ENCODE data around the gene CD151.

DNA sequence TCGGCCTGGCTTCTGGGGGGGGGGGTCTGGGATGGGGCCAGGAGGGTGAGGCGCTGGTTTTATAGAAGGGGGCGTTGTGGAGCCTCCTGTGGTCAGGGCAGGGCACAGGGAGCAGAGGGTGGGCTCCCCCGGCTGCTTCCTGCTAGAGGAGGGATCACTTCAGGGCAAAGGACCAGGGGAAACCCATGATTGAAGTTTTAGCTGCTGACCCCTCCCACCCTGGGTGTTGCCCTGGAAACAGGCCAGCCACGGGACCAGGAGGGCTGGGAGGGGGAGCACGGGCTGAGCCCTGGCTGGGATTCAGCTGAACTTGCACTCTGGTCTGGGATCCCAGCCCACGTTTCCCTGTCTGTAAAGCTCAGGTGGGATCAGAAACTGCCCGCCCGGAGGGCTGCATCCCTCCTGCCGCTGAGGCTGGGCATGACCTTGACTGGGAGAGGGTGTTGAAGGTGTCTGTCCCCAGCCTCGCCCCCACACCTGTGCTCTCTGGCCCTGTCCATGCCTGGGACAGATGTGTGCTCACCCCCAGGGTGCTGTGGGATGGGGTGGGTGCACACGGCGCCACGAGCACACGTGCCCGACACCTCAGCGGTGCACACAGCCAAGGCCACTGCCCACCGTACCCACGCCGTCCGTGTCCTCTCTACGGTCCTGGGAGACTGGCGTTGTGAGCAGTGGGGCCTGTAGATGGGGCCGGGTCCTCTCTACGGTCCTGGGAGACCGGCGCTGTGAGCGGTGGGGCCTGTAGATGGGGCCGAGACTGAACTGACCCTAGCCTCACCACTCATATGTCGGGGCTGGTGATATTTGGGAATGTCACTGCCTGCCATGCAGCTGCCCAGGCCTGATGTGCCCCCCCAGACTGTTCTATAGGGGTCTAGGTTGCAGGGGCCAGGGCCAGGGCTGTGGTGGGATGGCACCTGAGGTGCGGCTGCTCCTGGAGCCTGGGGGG lies 12.2 kb downstream of the CD151 start:
- no peak for TF ChIP-seq CTCF (IDR thresholded peaks at IDR 0.05)
- no peak for TF ChIP-seq POLR2A (IDR thresholded peaks at IDR 0.05)
